ENCODE results near the gene ARMC6.

The ARMC6 gene

GRCh38 chr19:19061506-19061905 is 28.1 kb downstream of the ARMC6 start:
- Histone ChIP-seq H3K4me3 (ENCODE audit: low read depth in 1 of 2, low read length in 2 of 2) (no peak overlapping the region), H3K36me3 (ENCODE audit: insufficient read depth, low read length) (peaks cover 44% of the 10 kb centered on the region), H3K4me1 (ENCODE audit: insufficient read depth, low read length) (peaks cover 33% of the 10 kb centered on the region), H2AFZ (ENCODE audit: low read depth, low read length) (no peak overlapping the region), H3K9ac (ENCODE audit: low read depth, low read length) (no peak overlapping the region), H3K9me3 (ENCODE audit: insufficient read depth, low read length, severe bottlenecking) (no peaks in the 10 kb centered on the region), H3K27ac (ENCODE audit: low read length) (no peak overlapping the region), H4K20me1 (ENCODE audit: insufficient read depth, low read length) (no peaks in the 10 kb centered on the region; the same call in 1 of the 2 replicates), H3K27me3 (ENCODE audit: insufficient read depth, low read length, poor library complexity) (no peaks in the 10 kb centered on the region), H3K79me2 (ENCODE audit: insufficient read depth, low read length) (peaks cover 6% of the 10 kb centered on the region), H3K4me2 (ENCODE audit: insufficient read depth, low read length) (no peak overlapping the region)
- ATAC-seq (ENCODE audit: insufficient read depth, low read depth) (no peak), DNase-seq (no peak)
- TF ChIP-seq CTCF (IDR thresholded peaks at IDR 0.05; ENCODE audit: borderline replicate concordance, extremely low read depth, low read length, poor library complexity, severe bottlenecking) (no peak), EZH2 (IDR thresholded peaks at IDR 0.05; ENCODE audit: borderline replicate concordance, low read depth, low read length, severe bottlenecking) (no peak)

GRCh38 chr19:19062454-19063182 is 29.2 kb downstream of the ARMC6 start:
- Histone ChIP-seq H4K20me1 (ENCODE audit: insufficient read depth, low read length) (no peaks in the 10 kb centered on the region; the same call in 1 of the 2 replicates), H3K4me1 (ENCODE audit: insufficient read depth, low read length) (peaks cover 33% of the 10 kb centered on the region), H3K27ac (ENCODE audit: low read length) (peak overlapping the region; percentile 73), H3K4me3 (ENCODE audit: low read depth in 1 of 2, low read length in 2 of 2) (peak overlapping the region; percentile 19 to 74; a peak in 3 of 4 replicates), H3K79me2 (ENCODE audit: insufficient read depth, low read length) (peaks cover 12% of the 10 kb centered on the region), H3K9me3 (ENCODE audit: insufficient read depth, low read length, severe bottlenecking) (no peaks in the 10 kb centered on the region), H2AFZ (ENCODE audit: low read depth, low read length) (peak overlapping the region; percentile 72), H3K36me3 (ENCODE audit: insufficient read depth, low read length) (peaks cover 33% of the 10 kb centered on the region), H3K27me3 (ENCODE audit: insufficient read depth, low read length, poor library complexity) (no peaks in the 10 kb centered on the region), H3K4me2 (ENCODE audit: insufficient read depth, low read length) (peak overlapping the region; percentile 99), H3K9ac (ENCODE audit: low read depth, low read length) (peak overlapping the region; percentile 59)
- no peak for ATAC-seq (ENCODE audit: insufficient read depth, low read depth)
- TF ChIP-seq CTCF (IDR thresholded peaks at IDR 0.05; ENCODE audit: borderline replicate concordance, extremely low read depth, low read length, poor library complexity, severe bottlenecking) (no peak), EZH2 (IDR thresholded peaks at IDR 0.05; ENCODE audit: borderline replicate concordance, low read depth, low read length, severe bottlenecking) (no peak)
- DNase-seq: peak; percentile 30

GRCh38 chr19:19063183-19064097 is 30.0 kb downstream of the ARMC6 start, which contains the start of gene SLC25A42:
Gene SLC25A42, plus strand, starts transcription at chr19:19063994. Its CDS starts 32,131 bp downstream, at chr19:19096125.
- Histone ChIP-seq H4K20me1 (ENCODE audit: insufficient read depth, low read length) (no peaks in the 10 kb centered on the region), H3K4me1 (ENCODE audit: insufficient read depth, low read length) (peaks cover 33% of the 10 kb centered on the region), H3K9me3 (ENCODE audit: insufficient read depth, low read length, severe bottlenecking) (no peaks in the 10 kb centered on the region), H3K27me3 (ENCODE audit: insufficient read depth, low read length, poor library complexity) (no peaks in the 10 kb centered on the region), H3K27ac (ENCODE audit: low read length) (peak within 1 kb of the TSS; percentile 73), H3K9ac (ENCODE audit: low read depth, low read length) (peak within 1 kb of the TSS; percentile 59), H3K36me3 (ENCODE audit: insufficient read depth, low read length) (peaks cover 25% of the 10 kb centered on the region), H3K79me2 (ENCODE audit: insufficient read depth, low read length) (peaks cover 14% of the 10 kb centered on the region), H2AFZ (ENCODE audit: low read depth, low read length) (peak within 1 kb of the TSS; percentile 72), H3K4me2 (ENCODE audit: insufficient read depth, low read length) (peak within 1 kb of the TSS; percentile 99), H3K4me3 (ENCODE audit: low read depth in 1 of 2, low read length in 2 of 2) (peak within 1 kb of the TSS; percentile 19 to 74; a peak in 3 of 4 replicates)
- DNase-seq (peak; percentile 100), ATAC-seq (ENCODE audit: insufficient read depth, low read depth) (peak; percentile 94)
- no peak for TF ChIP-seq EZH2 (IDR thresholded peaks at IDR 0.05; ENCODE audit: borderline replicate concordance, low read depth, low read length, severe bottlenecking)
- no peak for TF ChIP-seq CTCF (IDR thresholded peaks at IDR 0.05; ENCODE audit: borderline replicate concordance, extremely low read depth, low read length, poor library complexity, severe bottlenecking)

All from DND-41 (cell line).